ENCODE results near the gene FOXP2. TPM values are rescaled to one million over a fixed set of nuclear protein-coding genes. Genes with fewer than 3 reads are reported as not detected.
"Not testable (repeated sequence)": the region's sequence is repeated elsewhere in the genome, so short reads cannot be mapped to it uniquely, and the experiment has no call there.

FOXP2 gene
- not detected for total RNA-seq

DNA sequence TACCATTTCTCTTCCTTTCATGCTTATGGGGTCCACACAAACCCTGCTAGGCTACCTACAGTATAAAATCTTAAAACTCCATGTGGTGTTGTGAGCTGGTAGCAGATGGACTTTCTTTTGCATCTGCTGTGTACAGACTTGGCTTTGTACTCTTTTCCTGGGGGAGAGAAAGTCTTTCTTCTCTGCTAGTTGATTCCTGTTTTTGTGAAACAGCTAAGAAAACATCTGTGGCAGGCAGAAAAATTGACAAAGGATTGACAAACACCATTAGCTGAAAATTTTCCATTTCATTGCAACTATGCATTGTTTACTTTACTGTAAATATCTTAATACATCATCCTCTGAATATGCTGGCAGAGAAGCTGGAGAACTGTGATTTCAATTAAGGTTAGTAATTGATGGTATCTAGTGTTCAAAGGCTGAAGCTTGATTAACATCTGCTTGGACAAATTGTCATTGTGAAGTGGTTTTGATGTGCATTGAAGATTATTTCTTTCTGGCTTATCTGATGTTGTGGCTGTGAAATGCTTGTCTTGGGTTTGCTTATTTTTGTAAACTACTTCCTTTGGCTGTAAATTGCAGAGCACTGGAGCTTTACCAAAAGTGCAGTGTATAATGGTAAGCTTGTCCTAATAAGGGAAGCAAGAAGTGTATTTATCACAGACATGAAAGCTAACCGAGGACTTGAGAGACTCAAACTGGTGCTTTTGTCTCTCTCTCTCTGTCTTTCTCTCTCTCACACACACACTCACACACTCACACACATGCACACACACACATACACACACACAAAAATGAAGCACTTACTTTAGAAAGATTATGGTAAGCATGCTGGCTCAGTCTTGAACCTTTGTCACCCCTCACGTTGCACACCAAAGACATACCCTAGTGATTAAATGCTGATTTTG is at the start of gene FOXP2:
Gene FOXP2 (plus strand): TSS at position 660 of the 908 bp plus-strand sequence. CDS start 11,697 bp downstream, outside the sequence.
- CTCF ChIA-PET, result no interaction called here
- Mint-ChIP-seq H3K36me3 (no peaks in the 10 kb centered on the region), H3K9me3 (no peaks in the 10 kb centered on the region), H3K4me3 (no peak within 1 kb of the TSS), H3K27ac (no peak within 1 kb of the TSS), H3K27me3 (peaks cover 5% of the 10 kb centered on the region), H3K4me1 (ENCODE audit: low read depth) (no peaks in the 10 kb centered on the region)
- POLR2A ChIA-PET, result interaction anchor here (0.9 kb wide), 1 partner anchor 12 kb away, joined by 3 read pairs; no protein-coding TSS in a partner anchor
- intact Hi-C loops (cut with micrococcal nuclease), result no loop called here
- no peak for DNase-seq

DNA sequence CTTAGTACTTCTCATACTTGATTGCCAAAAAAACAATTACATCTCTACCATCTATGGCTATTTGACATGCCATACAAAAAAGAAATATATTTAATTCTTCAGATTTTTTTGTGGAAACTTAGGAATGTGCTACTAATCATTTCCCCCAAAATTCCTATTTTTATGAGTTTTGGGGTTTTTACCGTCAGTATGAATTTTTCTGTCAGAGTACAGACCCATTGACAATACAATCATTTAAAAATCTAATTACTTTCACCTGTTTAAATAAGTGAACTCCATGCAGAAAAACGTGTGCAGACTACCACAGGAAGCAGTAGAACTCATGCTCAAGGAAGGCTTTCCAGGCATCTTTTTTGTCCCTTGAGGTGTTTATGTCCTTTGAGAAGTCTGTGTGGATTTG is 48.8 kb upstream of the FOXP2 start:
- POLR2A ChIA-PET, result no interaction called here
- DNase-seq, result no peak
- no peaks in the 10 kb centered on the region for H3K4me1 Mint-ChIP-seq (ENCODE audit: low read depth)
- no peaks in the 10 kb centered on the region for H3K36me3 Mint-ChIP-seq
- CTCF ChIA-PET, result no interaction called here
- intact Hi-C loops (cut with micrococcal nuclease), result no loop called here
- H3K27ac Mint-ChIP-seq, result no peak overlapping the region
- no peaks in the 10 kb centered on the region for H3K9me3 Mint-ChIP-seq
- H3K4me3 Mint-ChIP-seq, result no peak overlapping the region
- no peaks in the 10 kb centered on the region for H3K27me3 Mint-ChIP-seq

DNA sequence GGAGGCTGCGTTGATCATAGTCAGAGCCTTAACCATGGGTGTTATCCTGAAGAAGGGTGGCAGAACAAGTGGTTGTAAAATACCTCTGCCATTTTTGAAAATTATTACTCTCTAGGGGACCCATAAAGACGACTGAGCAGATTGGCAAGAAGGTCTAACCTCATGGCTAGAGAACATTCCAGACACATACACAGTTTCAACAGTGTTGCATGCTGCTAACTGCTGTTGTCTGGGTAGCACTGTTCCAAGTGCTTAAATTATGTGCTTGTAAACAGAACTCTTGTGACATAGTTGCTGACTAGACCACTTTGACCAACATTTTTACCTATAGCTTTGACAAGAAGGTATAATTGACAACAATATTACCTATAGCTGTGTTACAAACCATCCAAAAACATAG is 46.1 kb upstream of the FOXP2 start:
- ChIA-PET CTCF (no interaction called here), POLR2A (no interaction called here)
- Mint-ChIP-seq H3K4me3 (no peak overlapping the region), H3K9me3 (no peaks in the 10 kb centered on the region), H3K27me3 (no peaks in the 10 kb centered on the region), H3K27ac (no peak overlapping the region), H3K4me1 (ENCODE audit: low read depth) (no peaks in the 10 kb centered on the region), H3K36me3 (no peaks in the 10 kb centered on the region)
- intact Hi-C loops (cut with micrococcal nuclease), result no loop called here
- DNase-seq, result no peak

DNA sequence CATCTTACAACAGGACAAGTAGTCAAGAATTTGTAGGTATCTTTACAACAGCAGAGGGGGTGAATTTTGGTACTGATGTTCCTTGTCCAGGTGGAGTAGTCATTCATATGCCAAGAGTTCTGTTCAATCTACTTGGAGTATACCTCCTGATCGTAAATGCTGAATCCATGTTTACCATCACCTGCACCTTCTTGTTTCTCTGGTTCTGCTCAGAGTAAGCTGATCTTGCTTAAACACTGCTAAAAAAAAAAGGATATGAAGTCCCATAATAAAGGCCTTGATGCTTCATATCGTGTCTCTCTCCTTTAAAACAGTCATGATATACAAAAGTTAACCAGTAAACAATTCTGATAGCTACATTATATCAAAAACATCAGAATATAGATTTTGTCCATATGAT is 45.3 kb upstream of the FOXP2 start:
- intact Hi-C loops (cut with micrococcal nuclease), result no loop called here
- Mint-ChIP-seq H3K36me3 (no peaks in the 10 kb centered on the region), H3K4me3 (no peak overlapping the region), H3K4me1 (ENCODE audit: low read depth) (no peaks in the 10 kb centered on the region), H3K27me3 (no peaks in the 10 kb centered on the region), H3K27ac (no peak overlapping the region), H3K9me3 (no peaks in the 10 kb centered on the region)
- POLR2A ChIA-PET, result no interaction called here
- no peak for DNase-seq
- CTCF ChIA-PET, result no interaction called here

DNA sequence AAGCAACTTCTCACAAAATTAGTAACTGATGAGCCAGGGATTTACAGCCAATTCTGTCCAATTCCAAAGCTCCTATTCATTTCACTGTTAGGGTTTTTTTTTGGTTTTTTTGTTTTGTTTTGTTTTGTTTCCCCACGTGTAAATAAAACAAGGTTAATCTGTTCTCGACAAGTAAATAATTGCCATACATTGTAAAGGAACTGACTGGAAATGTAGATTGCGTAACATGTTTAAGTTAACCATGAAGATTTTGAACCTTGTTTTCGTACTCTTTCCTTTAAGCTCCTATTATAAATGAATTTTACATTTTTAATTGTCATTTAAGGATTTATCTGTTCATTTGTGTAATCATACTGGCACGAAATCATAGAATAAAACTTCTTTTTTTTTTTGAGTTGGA is 42.0 kb upstream of the FOXP2 start:
- H3K4me3 Mint-ChIP-seq, result no peak overlapping the region
- ChIA-PET CTCF (no interaction called here), POLR2A (interaction anchor here (0.7 kb wide), 1 partner anchor 25 kb away, joined by 5 read pairs; no protein-coding TSS in a partner anchor)
- no peaks in the 10 kb centered on the region for H3K4me1 Mint-ChIP-seq (ENCODE audit: low read depth)
- H3K27ac Mint-ChIP-seq, result no peak overlapping the region
- DNase-seq, result no peak
- no peaks in the 10 kb centered on the region for H3K36me3 Mint-ChIP-seq
- intact Hi-C loops (cut with micrococcal nuclease), result no loop called here
- no peaks in the 10 kb centered on the region for H3K9me3 Mint-ChIP-seq
- H3K27me3 Mint-ChIP-seq, result peaks cover 1% of the 10 kb centered on the region

DNA sequence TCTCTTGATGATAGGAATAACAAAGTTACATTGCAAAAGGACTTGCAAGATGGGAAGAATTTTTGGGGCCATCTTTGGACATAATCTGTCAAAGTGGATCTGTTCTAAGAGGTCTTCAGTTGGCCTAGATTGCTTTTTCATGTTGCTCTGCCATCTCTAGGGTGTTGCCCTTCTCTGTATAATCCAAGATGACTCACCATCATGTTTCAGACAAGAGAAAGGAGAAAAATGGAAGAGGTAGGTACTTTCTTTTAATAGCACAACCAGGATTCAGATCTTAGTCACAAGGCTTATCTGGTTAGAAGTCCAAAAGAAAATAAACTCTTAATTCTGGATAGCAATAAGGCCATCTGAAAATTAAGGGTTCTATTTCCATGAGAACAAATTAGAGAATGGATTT is 38.7 kb upstream of the FOXP2 start:
- Mint-ChIP-seq H3K4me1 (ENCODE audit: low read depth) (no peaks in the 10 kb centered on the region), H3K36me3 (no peaks in the 10 kb centered on the region), H3K27ac (no peak overlapping the region), H3K9me3 (peaks cover 7% of the 10 kb centered on the region), H3K27me3 (peaks cover 1% of the 10 kb centered on the region), H3K4me3 (no peak overlapping the region)
- POLR2A ChIA-PET, result no interaction called here
- DNase-seq, result no peak
- CTCF ChIA-PET, result no interaction called here
- intact Hi-C loops (cut with micrococcal nuclease), result no loop called here

DNA sequence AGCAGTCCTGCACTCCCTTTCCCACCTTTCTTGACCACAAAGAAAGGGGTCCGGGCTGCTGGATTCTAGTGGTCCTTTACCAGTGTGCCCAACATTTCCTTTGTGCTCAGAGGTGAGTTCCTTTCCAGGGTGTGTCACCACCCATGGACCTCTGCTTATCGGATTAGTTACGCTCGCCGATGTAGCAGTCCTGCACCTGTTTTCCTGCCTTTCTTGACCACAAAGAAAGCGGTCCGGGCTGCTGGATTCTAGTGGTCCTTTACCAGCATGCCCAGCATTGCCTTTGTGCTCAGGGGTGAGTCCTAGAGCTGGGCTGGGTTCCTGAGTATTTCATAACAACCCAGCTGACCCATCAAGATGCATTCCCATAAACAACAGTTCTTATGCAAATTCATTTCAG is 30.7 kb upstream of the FOXP2 start:
- POLR2A ChIA-PET; H3K27me3 Mint-ChIP-seq; H3K27ac Mint-ChIP-seq; intact Hi-C loops (cut with micrococcal nuclease); DNase-seq; CTCF ChIA-PET; H3K4me3 Mint-ChIP-seq; H3K9me3 Mint-ChIP-seq; H3K36me3 Mint-ChIP-seq; H3K4me1 Mint-ChIP-seq (ENCODE audit: low read depth): not testable (repeated sequence)

DNA sequence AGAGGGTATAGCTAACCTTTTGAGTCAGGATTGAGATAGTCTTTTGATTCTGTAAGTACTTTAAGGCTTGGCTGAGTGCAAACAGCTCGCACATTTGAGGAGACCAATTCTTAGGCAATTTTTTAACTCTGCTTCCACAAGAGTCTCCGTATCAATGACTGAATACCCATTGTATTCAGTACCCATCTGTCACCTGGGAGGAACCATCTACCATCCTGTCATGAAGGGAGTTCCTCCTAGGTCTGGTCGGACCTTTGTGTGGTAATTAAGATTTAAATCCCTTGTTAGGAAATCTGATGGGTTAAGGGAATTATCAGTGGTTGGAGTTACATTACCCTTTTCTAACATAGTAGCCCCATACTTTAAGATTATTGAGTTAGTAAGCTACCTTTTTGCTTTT is 30.3 kb upstream of the FOXP2 start:
- CTCF ChIA-PET; H3K27ac Mint-ChIP-seq; H3K9me3 Mint-ChIP-seq; intact Hi-C loops (cut with micrococcal nuclease); POLR2A ChIA-PET; H3K36me3 Mint-ChIP-seq; DNase-seq; H3K4me1 Mint-ChIP-seq (ENCODE audit: low read depth); H3K4me3 Mint-ChIP-seq; H3K27me3 Mint-ChIP-seq: not testable (repeated sequence)

DNA sequence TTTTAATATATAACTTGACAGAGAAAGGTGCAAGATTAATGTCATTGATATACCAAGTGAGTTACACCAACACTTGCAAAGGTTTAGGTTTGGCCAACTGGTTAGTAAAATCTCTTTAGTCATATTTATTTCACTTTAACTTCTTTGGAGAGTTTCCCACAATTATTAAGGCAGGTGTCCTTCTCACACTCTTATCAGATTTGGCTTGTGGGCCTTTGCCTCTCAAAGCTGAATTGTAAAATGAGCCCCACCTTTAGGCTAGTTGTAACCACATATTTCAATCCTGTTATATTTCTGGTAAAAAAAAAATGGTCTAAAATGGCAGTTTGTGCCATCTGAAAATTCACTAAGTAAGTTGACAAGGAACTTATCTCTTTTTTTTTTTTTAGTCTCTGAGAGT is 26.6 kb upstream of the FOXP2 start:
- no peak overlapping the region for H3K4me3 Mint-ChIP-seq
- no peaks in the 10 kb centered on the region for H3K27me3 Mint-ChIP-seq
- ChIA-PET CTCF (no interaction called here), POLR2A (no interaction called here)
- no peaks in the 10 kb centered on the region for H3K36me3 Mint-ChIP-seq
- no peaks in the 10 kb centered on the region for H3K9me3 Mint-ChIP-seq
- intact Hi-C loops (cut with micrococcal nuclease), result no loop called here
- no peaks in the 10 kb centered on the region for H3K4me1 Mint-ChIP-seq (ENCODE audit: low read depth)
- no peak overlapping the region for H3K27ac Mint-ChIP-seq
- DNase-seq, result no peak

DNA sequence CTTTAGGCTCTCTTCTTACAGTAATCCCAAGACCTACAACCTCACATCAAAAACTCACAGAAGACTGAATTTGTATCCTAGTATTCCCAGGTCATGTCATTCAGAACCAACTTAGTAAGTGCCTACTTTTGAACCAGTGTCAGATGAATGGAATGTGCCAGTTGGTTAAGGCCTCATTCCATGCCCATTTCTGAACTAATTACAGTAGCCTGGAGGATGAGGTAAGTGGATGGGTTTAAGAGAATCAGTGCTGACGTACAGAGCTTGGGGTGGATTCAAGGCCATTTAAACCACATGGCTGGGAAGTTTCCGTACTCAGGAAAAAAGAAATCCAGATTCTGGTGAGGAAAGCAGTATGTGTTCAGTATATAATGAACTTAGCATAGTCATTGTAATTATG is 21.9 kb upstream of the FOXP2 start:
- POLR2A ChIA-PET, result no interaction called here

DNA sequence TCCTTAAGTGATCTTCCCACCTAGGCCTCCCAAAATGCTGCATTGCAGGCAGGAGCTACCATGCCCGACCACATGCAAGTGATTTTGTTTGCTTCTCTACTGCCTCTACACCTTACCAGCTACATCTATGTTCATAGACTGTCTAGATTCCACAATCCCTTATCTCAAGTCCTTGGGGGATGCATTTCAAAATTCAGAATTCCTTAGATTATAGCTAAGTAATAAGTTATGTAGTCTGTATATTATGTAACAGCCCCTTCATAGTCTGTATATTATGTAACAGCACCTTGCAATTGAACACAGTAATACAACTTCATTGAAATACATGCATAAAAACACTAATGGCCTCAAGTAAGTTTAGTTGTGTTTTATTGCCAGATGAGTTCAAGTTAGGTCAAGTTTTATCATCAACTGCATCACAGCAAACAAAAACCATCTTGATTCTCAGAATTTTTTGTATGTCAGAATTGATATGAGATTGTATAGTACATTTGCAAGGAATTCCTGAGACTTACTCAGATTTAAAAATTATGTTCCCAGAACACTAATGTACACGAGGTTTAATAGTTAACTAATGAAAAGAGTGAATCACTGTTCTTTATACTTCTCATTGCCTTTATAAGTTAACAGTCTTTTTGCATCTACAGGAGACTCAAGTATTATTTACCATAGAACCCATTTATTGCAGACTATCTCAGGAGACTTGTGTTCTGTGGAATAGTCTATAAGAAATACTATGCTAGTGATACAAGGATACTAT is 11.6 kb upstream of the FOXP2 start:
- ChIA-PET CTCF (no interaction called here), POLR2A (no interaction called here)
- H3K36me3 Mint-ChIP-seq, result no peaks in the 10 kb centered on the region
- H3K27ac Mint-ChIP-seq, result no peak overlapping the region
- H3K27me3 Mint-ChIP-seq, result no peaks in the 10 kb centered on the region
- DNase-seq, result no peak
- H3K4me3 Mint-ChIP-seq, result no peak overlapping the region
- intact Hi-C loops (cut with micrococcal nuclease), result loop anchor here (10.0 kb wide), 1 partner anchor 368 kb away; no protein-coding TSS in a partner anchor
- H3K9me3 Mint-ChIP-seq, result no peaks in the 10 kb centered on the region
- no peaks in the 10 kb centered on the region for H3K4me1 Mint-ChIP-seq (ENCODE audit: low read depth)

More for the DNA sequence above, 21.9 kb upstream of the FOXP2 start:
- Mint-ChIP-seq H3K27me3 (peaks cover 2% of the 10 kb centered on the region), H3K4me1 (ENCODE audit: low read depth) (no peaks in the 10 kb centered on the region), H3K4me3 (no peak overlapping the region), H3K36me3 (no peaks in the 10 kb centered on the region), H3K27ac (no peak overlapping the region), H3K9me3 (no peaks in the 10 kb centered on the region)
- intact Hi-C loops (cut with micrococcal nuclease), result no loop called here
- CTCF ChIA-PET, result no interaction called here
- DNase-seq, result no peak

DNA sequence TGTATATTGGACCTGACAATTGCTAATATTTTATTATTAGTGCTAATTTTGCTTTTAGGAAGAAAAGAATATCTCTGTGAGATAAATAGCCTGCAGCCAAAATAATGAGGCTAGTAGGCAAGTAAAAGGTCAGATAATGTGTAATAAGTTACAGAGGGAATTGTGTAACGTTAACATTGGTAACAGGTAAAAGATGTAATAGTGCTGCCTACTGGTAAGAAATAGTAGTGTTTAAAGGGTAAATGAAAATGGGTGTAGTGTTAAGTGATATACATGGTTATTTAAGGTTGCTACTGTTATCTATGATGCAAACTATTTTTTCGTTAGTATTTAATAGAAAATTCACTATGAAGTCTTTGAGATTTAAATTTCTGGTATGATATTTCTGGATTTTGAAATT is 9.2 kb upstream of the FOXP2 start:
- Mint-ChIP-seq H3K36me3 (no peaks in the 10 kb centered on the region), H3K27me3 (no peaks in the 10 kb centered on the region), H3K27ac (no peak overlapping the region), H3K9me3 (no peaks in the 10 kb centered on the region), H3K4me1 (ENCODE audit: low read depth) (no peaks in the 10 kb centered on the region), H3K4me3 (no peak overlapping the region)
- DNase-seq, result no peak
- ChIA-PET CTCF (no interaction called here), POLR2A (no interaction called here)
- intact Hi-C loops (cut with micrococcal nuclease), result loop anchor here (5.0 to 10.0 kb wide), 2 partner anchors 323 to 371 kb away; no protein-coding TSS in a partner anchor

DNA sequence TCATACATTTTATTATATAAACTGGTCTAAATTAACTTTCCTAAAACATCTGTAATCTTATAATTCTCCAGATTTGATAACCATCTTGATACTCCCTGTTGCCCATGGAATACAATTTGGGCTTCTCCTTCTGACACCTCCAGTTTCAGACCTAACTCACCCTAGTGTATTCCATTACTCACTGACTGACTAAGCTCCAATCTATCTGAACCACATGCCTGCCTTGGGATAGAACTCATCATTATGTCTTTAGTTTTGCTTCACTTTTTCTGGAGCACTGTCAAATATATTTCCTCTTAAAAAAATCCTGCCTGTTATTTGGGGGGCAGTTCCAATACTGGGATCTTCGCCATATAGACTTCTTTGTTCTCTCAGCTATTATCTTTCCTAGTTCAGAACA is 4.9 kb upstream of the FOXP2 start:
- CTCF ChIA-PET, result no interaction called here
- POLR2A ChIA-PET, result no interaction called here
- peaks cover 2% of the 10 kb centered on the region for H3K27me3 Mint-ChIP-seq
- no peak overlapping the region for H3K4me3 Mint-ChIP-seq
- H3K9me3 Mint-ChIP-seq, result no peaks in the 10 kb centered on the region
- H3K4me1 Mint-ChIP-seq (ENCODE audit: low read depth), result no peaks in the 10 kb centered on the region
- DNase-seq, result no peak
- no peak overlapping the region for H3K27ac Mint-ChIP-seq
- H3K36me3 Mint-ChIP-seq, result no peaks in the 10 kb centered on the region
- intact Hi-C loops (cut with micrococcal nuclease), result loop anchor here (5.0 to 10.0 kb wide), 2 partner anchors 327 to 375 kb away; no protein-coding TSS in a partner anchor

Data from activated CD4-positive, alpha-beta memory T cell treated with anti-CD3 and anti-CD28 coated beads for 36 hours (primary cell).